Inferior parietal cortex (tissue), 1 donor: ENCODE measurements around the gene GADD45B.
"Not testable (repeated sequence)": the region's sequence is repeated elsewhere in the genome, so short reads cannot be mapped to it uniquely, and the experiment has no call there.

Source experiments
- DNase-seq: peaks from one replicate; pipeline ENCODE4 v3.0.0-alpha.2; 2016; ENCODE audit errors: extremely low spot score

Gene GADD45B

GRCh38 chr19:2443785-2444182 lies 32.1 kb upstream of the GADD45B start:
- no peak for DNase-seq

GRCh38 chr19:2444251-2445002 lies 31.5 kb upstream of the GADD45B start:
- no peak for DNase-seq

DNA sequence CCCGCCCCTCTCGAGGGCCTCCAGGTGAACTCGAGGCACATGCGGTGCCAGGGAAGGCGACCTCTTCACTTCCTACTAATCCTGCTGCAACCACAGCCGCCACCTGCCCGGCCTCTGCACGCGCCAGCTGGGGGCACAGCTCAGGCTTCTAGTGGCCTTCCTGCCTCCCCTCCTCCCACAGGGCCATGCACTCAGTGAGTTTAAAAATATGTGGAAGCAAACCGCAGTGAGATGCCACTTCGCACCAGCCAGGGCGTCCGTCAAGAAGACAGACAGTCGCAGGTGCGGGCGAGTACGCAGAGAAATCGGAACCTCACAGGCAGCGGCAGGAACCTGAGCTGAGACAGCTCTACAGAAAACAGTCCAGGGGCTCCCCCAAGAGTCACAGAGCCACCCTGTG lies 29.5 kb upstream of the GADD45B start:
- no peak for DNase-seq

GRCh38 chr19:2449019-2449418 lies 26.9 kb upstream of the GADD45B start:
- DNase-seq = no peak

DNA sequence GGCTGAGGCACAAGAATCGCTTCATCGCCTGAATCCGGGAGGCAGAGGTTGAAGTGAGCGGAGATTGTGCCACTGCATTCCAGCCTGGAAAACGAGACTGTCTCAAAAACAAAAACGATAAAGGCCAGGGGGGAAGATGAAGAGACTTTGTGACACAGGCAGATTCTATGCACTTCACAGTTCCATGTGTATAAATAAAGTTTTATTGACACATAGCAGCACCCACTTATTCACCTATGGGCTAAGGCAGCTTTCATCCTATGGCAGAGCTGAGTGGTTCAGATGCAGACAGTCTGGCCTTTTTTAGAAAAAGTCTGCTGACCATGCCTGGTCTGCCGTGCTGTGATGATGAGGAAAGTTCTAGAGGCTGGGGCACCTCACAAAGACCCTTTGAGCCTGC lies 24.8 kb upstream of the GADD45B start:
- DNase-seq = no peak

- no peak for DNase-seq
Observed at GRCh38 chr19:2451741-2452140, 24.2 kb upstream of the GADD45B start.

- DNase-seq = no peak
Observed at GRCh38 chr19:2453431-2454025, 22.4 kb upstream of the GADD45B start.

DNA sequence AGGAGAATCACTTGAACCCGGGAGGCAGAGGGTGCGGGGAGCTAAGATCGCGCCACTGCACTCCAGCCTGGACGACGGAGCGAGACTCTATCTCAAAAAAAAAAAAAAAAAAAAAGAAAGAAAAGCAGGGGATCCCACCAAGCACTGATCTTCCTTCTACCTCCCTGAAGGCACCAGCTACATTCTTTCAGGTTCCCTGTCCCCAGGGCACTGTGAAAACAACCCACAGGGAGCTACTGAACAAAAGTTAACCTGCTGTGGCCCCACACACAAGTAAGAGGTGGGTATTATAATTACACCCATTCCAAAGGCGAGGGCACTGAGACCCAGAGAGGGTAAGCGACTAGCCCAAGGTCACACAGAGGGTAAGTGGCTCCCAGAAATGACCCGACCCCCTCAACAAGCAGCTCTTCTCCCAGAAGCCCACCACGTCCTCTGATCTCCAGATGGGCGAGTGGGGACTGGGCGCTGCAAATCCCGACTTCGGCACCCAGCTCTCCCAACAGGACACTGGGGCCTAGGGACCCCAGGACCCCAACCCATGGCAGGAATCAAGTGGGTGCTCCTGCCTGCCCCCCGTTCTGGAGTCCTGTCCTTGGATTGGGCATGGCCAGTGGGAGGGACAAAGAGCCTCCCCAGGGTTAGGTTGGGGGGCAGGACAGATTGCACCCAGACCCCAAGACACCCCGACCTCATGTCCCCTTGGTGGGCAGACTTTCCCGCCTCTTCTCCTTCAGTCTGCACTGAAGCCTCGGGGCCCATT lies 21.5 kb upstream of the GADD45B start:
- DNase-seq = no peak

GRCh38 chr19:2454962-2455850 lies 20.7 kb upstream of the GADD45B start:
- DNase-seq = no peak

GRCh38 chr19:2455851-2456570 lies 19.9 kb upstream of the GADD45B start:
- DNase-seq = no peak

- no peak for DNase-seq
Observed at GRCh38 chr19:2457394-2458037, 18.4 kb upstream of the GADD45B start.

DNA sequence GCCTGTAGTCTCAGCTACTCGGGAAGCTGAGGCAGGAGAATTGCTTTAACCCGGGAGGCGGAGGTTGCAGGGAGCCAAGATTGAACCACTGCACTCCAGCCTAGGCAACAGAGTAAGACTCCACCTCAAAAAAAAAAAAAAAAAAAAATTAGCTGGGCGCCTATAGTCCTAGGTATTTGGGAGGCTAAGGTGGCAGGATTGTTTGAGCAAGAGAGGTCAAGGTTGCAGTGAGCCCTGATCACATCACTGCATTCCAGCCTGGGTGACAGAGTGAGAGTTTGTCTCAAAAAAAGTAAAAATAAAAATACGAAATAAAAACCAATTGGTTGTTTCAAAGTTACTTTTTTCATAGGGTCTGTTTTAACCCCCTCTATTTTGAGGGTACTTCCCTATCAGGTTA lies 17.9 kb upstream of the GADD45B start:
- no peak for DNase-seq

- not testable (repeated sequence) for DNase-seq
Observed at GRCh38 chr19:2458776-2459175, 17.2 kb upstream of the GADD45B start.

DNA sequence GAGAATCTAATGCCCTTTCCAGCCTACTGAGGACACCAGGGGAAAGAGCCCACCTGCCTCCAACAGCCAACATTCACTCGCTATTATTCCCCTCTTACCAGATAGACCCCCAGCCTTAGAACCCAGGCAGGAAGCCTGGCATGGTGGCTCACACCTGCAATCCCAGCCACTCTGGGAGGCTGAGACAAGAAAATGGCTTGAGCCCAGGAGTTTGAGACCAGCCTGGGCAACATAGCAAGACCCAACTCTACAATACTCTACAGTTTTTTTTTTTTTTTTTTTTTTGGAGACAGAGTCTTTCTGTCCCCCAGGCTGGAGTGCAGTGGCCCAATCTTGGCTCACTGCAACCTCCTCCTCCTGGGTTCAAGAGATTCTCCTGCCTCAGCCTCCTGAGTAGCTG lies 15.7 kb upstream of the GADD45B start:
- no peak for DNase-seq

DNA sequence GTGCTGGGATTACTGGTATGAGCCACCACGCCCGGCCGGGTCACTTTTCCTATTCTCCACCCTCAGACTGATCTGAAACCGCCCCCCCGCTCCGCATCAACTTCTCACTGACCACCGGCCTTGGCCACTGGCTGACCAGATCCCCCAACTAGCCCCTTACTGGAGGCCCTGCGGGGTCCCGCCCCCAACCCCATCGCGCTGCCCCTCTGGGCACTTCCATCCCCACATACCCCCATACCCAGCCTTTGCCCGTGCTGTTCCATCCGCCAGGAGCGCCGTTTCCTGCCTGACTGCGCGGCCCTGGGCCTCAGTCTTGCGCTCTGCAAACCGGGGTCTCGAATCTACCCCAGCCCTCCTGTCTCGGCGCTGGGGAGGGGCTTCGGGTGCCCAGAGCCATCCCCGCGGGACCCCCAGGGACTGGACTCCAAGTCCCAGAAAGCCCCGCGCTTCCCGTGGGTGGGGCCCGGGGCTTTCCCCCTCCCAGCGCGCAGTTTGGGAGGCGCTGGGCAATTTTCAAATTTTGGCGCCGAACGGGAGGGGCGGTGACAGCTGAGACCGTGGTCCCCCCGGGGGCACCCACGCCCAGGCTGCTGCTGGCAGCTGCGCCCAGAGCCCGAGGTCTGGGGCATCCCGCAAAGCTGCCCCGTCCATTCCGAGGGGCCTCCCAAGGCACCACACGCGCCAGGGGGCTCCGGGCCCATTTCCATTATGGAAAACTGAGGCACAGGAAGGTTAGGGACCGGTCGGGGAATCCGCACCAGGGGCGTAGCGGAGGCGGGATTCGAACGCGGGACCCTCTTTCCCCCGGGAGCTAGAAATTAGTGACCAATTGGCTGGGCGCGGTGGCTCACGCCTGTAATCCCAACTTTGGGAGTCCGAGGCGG lies 13.9 kb upstream of the GADD45B start:
- DNase-seq = peak; percentile 41

GRCh38 chr19:2462635-2463421 lies 13.1 kb upstream of the GADD45B start:
- peak; percentile 80 for DNase-seq

DNA sequence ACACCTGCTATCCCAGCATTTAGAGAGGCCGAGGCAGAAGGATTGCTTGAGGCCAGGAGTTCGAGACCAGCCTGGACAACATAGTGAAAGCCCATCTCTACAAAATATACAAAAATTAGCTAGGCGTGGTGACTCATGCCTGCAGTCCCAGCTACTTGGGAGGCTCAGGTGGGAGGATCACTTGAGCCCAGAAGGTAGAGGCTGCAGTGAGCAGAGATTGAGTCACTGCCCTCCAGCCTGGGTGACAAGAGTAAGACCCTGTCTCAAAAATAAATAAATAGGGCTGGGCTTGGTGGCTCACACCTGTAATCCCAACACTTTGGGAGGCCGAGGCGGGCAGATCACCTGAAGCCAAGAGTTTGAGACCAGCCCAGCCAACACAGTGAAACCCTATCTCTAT lies 12.2 kb upstream of the GADD45B start:
- not testable (repeated sequence) for DNase-seq

- no peak for DNase-seq
Observed at GRCh38 chr19:2464389-2464788, 11.5 kb upstream of the GADD45B start.

DNA sequence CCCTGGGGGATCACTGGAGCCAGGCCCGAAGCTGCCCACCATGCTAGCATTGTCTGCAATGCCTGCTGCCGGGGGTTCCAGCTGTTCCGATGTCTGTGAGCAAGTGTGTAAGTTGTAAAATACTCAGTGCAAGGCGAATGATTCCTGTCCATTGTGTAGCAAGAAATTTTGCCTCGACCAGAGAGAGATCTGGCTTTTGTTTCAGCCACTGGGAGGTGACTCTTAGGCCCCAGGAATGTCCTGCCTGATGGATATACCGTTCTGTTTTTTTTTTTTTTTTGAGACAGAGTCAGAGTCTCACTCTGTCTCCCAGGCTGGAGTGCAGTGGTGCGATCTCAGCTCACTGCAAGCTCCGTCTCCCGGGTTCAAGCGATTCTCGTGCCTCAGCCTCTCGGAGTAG lies 7.3 kb upstream of the GADD45B start:
- DNase-seq = no peak
